ENCODE measurements around the gene ADAM8. TPM values are rescaled to one million over a fixed set of nuclear protein-coding genes. Genes with fewer than 3 reads are reported as not detected.

ADAM8 gene
- 1.5 and 3.8 TPM in 2 replicates for total RNA-seq

GRCh38 chr10:133276435-133277201 lies at the start of gene ADAM8:
TSS of gene ADAM8 (minus strand) at chr10:133276868. CDS start at chr10:133276817, 51 bp downstream.

GRCh38 chr10:133308421-133309099 lies 31.9 kb upstream of the ADAM8 start, which contains the start of the genes TUBGCP2 and ZNF511:
TSS of gene TUBGCP2 (minus strand) at chr10:133308872. CDS start at chr10:133302941, 5,931 bp downstream.
TSS of gene ZNF511 (plus strand) at chr10:133308914. CDS start at chr10:133308944, 30 bp downstream.

GRCh38 chr10:133237588-133238465 lies 38.8 kb downstream of the ADAM8 start, which contains the start of gene VENTX:
TSS of gene VENTX (plus strand) at chr10:133237855. CDS start at chr10:133237915, 60 bp downstream.

GRCh38 chr10:133230044-133230361 lies 46.7 kb downstream of the ADAM8 start, which contains the start of gene UTF1:
TSS of gene UTF1 (plus strand) at chr10:133230217. CDS start at chr10:133230289, 72 bp downstream.

Other genes starting within 250 kb of the ADAM8 start
- gene ADGRA1, start 188.9 kb downstream of the ADAM8 start, total RNA-seq = not detected in 2 replicates
- gene KNDC1, start 116.6 kb downstream of the ADAM8 start, total RNA-seq = 0.13 TPM in 1 of 2 replicates, not detected in the other
- gene UTF1, start 46.7 kb downstream of the ADAM8 start, total RNA-seq = not detected in 2 replicates
- not detected in 2 replicates for gene VENTX, start 39.0 kb downstream of the ADAM8 start, total RNA-seq
- gene TUBGCP2, start 32.0 kb upstream of the ADAM8 start, total RNA-seq = 37.1 and 39.6 TPM in 2 replicates
- gene ZNF511, start 32.0 kb upstream of the ADAM8 start, total RNA-seq = 40.4 and 40.7 TPM in 2 replicates
- gene CALY, start 60.0 kb upstream of the ADAM8 start, total RNA-seq = not detected in 2 replicates
- gene PRAP1, start 70.5 kb upstream of the ADAM8 start, total RNA-seq = not detected in 2 replicates
- 15.0 and 25.6 TPM in 2 replicates for gene FUOM, start 81.2 kb upstream of the ADAM8 start, total RNA-seq
- gene ECHS1, start 96.5 kb upstream of the ADAM8 start, total RNA-seq = 138 and 146 TPM in 2 replicates
- 3.3 and 4.5 TPM in 2 replicates for gene PAOX, start 102.4 kb upstream of the ADAM8 start, total RNA-seq
- gene MTG1, start 117.3 kb upstream of the ADAM8 start, total RNA-seq = 33.1 and 38.0 TPM in 2 replicates
- gene SPRN, start 147.8 kb upstream of the ADAM8 start, total RNA-seq = 0.05 TPM in 1 of 2 replicates, not detected in the other
- gene SCART1, start 177.1 kb upstream of the ADAM8 start, total RNA-seq = under 0.01 and 0.25 TPM in 2 replicates